Glomerular endothelial cell (primary cell): Measurements from ENCODE around the gene ZXDC. TPM values are rescaled to one million over a fixed set of nuclear protein-coding genes. Genes with fewer than 3 reads are reported as not detected.

Experiments
- DNase-seq: peaks from one replicate; pipeline ENCODE4 v3.0.0-alpha.2; 2011; ENCODE audit warnings: low read depth, low spot score; ENCODE audit errors: extremely low read depth
- total RNA-seq: library from RNA; depleted of rRNA; stranded (reverse); fragments of >200 nt; gene quantifications from 2 replicates; pipeline ENCODE4 v1.2.3, GENCODE V29; 2015

The ZXDC gene
- total RNA-seq, 1 donor from 2014 or later, result 25.7 TPM

DNA sequence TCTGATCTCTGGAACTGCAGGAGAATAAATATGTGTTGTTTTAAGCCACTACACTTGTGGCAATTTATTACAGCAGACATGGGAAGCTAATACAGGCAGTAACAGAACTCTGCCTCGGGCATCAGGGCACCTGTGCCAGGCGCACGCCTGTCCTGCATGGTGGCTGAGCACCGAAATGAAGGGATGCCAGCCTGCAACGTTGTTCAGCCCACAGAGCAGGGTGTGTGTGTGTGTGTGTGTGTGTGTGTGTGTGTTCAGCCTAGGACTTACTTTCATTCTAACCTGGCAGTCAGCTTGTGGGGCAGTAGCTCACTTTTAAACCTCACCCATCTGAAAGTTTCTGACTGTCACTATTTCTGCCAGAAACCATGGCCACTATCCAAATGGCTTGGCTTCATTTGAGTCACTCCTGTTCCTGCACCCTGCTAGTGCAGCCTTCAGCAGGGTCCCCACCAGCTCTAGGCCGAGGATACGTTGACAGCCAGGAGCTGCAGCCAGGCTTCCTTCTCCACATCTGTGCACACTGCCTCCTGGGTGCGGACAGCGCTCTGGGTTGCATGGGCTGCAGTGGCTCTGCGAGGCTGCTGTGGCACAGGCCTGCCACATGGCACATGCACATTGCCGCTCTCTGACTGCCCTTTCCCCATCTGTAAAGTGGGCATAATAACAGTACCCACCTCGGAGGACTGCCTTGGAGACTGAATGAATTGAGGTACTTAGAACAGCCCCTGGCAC, 37.4 kb upstream of the ZXDC start:
- DNase-seq, result no peak

DNA sequence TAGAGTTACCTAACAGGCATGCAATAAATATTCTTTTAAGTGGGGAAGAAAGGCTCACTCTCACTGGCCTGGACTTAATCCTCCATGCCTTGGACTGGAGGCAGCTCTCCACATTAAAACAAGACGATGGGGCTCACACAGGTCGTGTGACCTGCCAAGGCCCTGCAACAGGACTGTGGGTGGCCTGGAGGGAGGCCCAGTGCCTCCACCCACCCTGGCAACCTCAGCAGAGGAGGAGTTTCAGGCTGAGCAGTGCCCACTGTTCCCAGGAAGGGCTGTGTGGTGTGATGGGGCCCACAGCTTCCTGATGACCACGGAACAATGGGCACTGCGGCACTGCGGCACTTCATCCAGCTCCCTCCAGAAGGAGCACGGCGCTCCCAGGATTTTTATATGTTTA, 36.3 kb upstream of the ZXDC start:
- no peak for DNase-seq

GRCh38 chr3:126511291-126511690, 35.6 kb upstream of the ZXDC start:
- no peak for DNase-seq

DNA sequence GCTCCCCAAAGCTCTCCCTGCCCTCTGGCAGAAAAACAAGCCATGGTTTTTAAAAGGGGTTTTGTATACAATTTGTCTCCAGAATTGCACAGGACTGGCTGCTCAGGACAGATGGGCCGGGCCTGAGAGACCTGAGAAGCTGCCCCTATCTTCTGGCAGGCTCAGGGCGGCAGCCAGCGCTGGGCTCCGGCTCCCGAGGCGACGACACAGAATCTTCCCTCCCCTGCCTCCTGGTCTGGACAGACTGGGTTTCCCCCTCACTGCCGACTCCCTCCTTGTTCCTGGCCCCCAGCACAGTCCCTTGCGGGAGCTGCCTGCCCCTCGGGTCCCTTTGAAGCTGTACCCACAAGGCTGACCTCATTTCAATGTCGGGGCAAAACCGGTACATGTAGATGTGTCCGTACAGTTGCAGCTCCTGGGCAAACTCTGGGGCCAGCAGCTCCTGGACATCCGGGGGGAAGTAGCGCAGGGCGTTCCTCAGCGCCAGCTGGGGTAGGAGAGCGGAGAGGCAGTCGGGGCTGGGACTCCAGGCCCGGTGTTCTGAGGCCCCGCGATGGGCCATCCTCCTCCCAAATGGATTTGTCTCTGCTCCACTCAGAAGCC, 34.7 kb upstream of the ZXDC start:
- no peak for DNase-seq

- no peak for DNase-seq
Observed at GRCh38 chr3:126509597-126510307, 34.1 kb upstream of the ZXDC start.

DNA sequence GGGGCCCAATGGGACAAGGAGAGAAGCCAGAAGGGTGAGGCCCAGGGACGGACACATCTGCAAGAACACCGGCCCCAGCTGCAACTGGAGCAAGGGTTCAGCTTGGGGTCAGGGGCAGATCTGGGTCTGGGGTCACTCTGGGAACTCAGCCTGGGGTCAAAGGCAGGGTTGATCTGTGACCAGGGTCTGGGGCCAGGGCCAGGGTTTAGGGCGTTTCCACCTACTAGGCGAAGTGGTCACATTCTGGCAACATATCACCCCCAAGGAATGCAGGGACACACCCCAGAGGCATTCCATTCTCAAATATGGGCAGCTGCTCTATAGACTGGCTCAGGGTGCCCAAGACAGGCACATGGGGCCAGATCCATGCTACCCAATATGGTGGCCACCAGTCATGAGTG, 32.9 kb upstream of the ZXDC start:
- DNase-seq, result no peak

DNA sequence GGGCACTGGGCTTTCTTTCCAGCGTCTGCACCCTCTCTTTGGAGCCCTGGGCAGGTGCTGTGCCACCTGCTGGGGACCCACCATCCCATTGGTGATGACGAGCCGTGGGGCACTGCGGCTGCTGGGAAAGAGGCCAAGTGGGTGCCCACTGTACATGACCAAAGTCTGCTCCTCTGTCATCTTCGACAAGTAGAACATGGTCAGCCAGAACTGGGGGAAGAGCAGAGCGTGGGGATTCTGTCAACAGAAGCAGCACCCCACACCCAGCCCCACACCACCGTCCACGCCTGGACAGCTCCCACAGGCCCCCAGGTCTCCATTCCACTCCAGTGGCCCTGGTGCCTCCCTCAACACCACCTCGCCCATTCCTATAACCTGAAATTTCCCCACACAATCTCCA, 32.2 kb upstream of the ZXDC start:
- DNase-seq, result no peak

- no peak for DNase-seq
Observed at GRCh38 chr3:126503701-126504100, 28.0 kb upstream of the ZXDC start.

- no peak for DNase-seq
Observed at GRCh38 chr3:126502656-126503055, 27.0 kb upstream of the ZXDC start.

DNA sequence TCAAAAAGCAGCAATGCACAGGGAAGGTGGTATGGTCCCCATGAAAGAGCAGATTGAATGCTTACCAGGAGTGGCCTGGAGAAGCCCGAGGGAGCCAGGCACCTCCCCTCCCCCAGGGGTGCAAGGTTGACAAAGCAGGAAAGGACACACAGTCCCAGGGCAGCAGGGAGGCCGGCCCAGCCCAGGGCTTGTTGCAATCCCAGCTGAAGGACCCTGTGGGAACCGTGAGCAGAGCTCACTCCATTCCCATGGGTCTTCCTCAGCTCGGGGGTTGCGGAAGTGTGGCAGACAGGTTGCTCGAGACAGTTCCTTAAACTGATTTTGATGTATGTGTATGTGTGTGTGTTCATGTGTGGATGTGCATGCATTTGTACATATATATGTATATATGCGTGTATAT, 26.0 kb upstream of the ZXDC start:
- DNase-seq, result no peak

GRCh38 chr3:126501054-126501453, 25.4 kb upstream of the ZXDC start:
- no peak for DNase-seq

- no peak for DNase-seq
Observed at GRCh38 chr3:126500016-126500415, 24.3 kb upstream of the ZXDC start.

DNA sequence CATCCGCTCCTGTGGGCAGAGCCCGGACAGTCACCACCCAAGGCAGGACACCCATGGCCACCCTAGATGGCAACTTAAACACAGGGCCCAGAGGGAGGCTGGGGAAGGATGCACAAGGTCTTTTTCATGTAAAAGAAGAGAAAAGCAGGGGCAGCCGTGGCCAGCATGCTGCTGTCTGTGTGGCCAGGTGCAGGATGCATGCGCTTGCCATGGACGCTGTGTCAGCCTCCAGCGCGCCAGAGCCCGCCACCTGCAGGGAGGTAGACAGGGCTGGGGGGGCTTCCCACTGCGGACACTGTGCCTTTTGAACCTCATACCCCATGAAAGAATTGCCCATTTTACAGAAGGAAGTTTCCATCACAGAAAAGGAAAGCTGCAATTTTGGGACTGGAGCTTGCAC, 23.7 kb upstream of the ZXDC start:
- DNase-seq, result no peak

- DNase-seq, result no peak
Observed at GRCh38 chr3:126498929-126499328, 23.2 kb upstream of the ZXDC start.

GRCh38 chr3:126498461-126498860, 22.8 kb upstream of the ZXDC start:
- DNase-seq, result no peak

DNA sequence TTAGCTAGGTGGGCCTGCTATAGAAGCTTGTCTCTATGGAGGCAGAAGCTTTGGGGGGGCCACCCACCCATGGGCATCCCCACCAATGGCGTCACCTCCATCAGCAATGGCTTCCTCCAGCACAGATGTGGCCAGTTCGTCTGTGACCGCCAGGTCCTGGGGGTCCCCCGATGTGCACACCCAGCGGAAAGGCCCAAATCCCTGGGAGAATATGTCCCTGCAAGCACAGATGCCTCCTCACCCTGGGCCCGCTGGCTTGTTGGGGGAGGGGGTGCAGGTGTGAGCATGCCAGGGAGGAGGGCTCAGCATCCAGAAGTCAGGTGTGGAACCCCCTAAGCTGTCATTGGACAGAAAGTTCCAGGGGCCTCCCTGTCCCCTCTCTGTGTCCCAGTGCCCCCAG, 22.3 kb upstream of the ZXDC start:
- no peak for DNase-seq

DNA sequence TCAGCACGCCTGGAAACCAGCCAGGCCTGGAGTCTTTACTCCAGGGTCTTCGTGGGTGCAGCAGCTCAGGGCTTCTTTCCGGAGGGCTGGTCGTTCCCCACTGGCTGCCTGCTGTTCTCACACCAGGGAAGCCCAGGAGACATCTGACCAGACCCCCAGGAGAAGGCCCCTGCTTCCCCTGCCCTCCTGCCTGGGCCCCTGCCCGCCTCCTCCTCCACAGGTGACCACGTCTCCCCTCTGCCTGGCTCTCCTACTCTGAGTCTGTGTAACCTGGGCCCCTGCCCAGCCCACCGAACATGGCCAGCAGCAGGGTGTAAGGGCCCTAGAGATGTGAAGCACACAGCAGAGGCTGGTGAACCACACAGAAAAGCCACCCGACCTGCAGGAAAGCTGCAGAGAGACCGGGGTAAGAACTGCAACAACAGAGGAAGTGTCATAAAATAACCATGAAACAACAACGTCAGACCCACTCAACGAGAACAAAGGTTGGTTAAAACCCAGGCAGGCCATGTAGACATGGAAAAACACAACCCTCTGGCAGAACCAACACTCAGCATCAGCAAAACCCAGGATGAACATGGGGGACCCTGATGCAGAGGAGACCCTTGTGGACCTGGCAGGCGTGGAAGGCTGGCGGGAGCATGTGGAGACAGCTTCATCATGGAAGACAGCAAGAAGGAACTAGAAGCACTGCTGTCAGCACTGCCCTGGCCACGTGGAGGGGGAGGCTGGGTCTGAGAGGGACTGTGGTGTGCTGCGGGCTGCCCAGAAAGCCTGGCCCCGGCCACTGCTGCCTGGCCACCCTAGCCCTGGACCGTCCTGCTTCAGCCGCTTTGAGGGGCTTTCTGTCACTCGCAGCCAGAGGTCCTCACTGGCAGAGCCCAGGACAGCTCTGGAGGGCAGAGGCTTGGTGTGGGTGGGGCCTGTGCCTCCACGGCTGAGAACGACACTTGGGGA, 21.5 kb upstream of the ZXDC start:
- no peak for DNase-seq

DNA sequence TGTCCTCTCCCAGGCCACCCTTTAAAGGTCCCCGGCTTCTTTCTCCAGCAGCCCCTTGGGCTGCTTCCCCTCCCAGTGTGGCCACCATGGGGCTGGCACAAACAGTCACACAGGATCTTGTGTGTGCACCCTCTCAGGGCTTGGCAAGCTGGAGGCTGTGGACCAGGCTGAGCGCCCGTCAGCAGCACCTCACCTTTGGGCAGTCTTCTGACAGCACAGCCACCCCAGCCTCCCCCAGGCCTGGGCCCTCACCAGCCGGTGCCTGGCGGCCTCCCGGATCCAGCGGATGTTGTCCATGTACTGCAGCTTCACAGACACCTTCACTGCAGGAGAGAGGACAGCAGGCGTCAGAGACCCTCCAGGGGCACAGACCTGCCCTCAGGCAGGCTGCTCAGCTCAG, 20.1 kb upstream of the ZXDC start:
- DNase-seq, result no peak

GRCh38 chr3:126494970-126495230, 19.2 kb upstream of the ZXDC start:
- no peak for DNase-seq

DNA sequence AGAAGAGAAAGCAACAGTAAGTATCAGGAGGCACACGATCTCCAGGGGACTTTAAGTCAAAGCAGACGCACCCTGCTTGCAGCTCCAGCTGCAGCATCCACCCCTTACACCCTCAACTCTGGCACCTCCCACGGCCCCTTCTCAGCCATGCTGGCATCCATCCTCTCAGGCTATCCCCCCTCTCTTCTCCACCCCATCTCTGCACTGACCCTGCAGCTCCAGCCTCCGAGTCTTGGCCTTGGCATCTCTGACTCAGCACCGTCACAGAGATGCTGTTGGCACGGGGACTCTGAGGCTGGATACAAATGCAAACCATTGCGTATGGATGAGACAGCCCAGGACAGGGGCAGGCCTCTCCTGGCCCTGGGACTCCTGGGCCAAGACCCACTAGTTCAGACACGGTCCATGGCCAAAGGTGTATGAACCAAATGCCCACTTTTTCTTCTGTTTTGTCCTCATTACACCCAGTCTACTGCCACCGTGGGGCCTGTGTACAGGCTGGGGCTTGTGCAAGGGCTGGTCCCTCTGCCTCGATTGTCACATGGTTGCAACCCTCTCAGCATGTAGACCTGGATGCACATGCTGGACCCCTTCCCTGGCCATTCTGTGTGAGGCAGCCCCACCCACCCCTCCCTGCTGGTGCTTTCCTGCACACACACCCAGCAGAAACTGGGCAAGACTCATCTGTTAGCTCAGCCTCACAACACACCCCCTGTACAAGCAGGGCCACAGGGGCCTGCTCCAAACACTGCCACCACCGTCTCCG, 18.7 kb upstream of the ZXDC start:
- DNase-seq, result no peak

- no peak for DNase-seq
Observed at GRCh38 chr3:126493739-126494138, 18.0 kb upstream of the ZXDC start.
